SHP77 (cell line): Measurements from ENCODE around the gene MINDY3.
"Not testable (repeated sequence)": the region's sequence is repeated elsewhere in the genome, so short reads cannot be mapped to it uniquely, and the experiment has no call there.

Experiments
- DNase-seq, 2 experiments: peaks; one replicate each; lab custom pipeline; 2025; lab: John Stamatoyannopoulos, UW

The MINDY3 gene

DNA sequence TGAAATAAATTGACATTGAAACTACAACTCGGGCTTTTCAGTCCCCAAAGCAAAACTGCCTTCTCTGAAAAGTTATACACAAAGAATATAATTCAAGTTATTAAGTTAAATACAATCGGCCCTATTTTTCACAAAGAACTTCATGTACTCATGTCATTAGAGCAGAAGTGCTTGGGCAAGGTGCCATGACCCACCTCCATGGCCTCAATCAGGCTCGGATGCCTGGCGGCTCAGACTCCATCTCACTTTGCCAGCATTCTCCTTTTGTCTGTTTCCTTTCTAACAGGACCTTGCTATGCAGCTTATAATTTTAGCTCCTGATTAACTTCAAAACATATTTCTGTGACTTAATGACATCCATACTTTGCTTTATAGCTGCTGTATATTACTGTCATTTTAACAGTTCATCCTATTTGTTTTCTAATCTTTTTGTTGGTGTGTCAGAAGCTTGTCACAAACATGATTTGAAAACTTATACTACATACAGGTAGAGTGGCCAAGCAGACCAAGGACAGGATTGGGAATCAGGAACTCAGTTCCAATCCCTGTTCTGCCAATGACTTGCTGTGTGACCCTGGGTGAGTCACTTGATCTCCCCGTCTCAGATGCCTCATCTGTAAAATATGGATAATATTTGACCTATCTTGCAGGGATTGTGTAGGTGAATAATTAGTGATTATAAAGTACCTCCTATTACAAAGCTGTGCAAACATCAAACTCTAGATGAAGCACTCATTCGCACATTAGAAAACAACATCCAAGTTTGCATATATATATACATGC is 79.8 kb downstream of the MINDY3 start:
- no peak for DNase-seq

GRCh38 chr10:15775513-15775912 is 84.8 kb downstream of the MINDY3 start:
- DNase-seq = no peak

DNA sequence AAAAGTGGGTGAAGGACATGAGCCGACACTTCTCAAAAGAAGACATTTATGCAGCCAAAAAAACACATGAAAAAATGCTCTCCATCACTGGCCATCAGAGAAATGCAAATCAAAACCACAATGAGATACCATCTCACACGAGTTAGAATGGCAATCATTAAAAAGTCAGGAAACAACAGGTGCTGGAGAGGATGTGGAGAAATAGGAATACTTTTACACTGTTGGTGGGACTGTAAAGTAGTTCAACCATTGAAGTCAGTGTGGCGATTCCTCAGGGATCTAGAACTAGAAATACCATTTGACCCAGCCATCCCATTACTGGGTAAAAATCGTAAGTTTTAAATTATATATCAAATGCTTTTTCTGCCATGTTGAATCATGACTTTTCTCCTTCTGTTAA is 85.8 kb downstream of the MINDY3 start:
- DNase-seq = not testable (repeated sequence)

DNA sequence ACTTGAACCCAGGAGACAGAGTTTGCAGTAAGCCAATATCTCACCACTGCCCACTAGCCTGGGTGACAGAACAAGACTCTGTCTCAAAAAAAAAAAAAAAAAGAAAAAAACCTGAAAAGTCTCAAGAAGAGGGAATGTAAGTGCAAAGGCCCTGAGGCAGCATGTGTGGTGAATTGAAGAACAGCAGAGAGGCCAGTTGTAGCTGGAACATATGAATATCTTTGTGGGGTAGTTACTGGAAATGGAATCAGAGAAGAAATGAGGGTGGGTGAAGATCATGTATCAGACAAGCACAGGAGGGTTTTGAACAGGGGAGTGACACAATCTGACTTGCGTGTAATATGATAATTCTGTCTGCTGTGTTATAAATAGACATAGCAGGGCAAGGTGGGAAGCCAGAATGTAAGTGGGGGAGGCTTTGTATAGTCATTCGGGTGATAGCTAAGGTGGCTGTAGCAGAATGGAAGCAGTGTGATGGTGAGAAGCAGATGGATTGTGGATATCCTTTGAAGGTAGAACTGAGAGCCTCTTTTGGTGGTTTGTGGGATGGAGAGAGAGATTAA is 95.3 kb downstream of the MINDY3 start:
- no peak for DNase-seq

- no peak for DNase-seq
Measured at GRCh38 chr10:15763006-15763405, 97.3 kb downstream of the MINDY3 start.

- DNase-seq = not testable (repeated sequence)
Measured at GRCh38 chr10:15762239-15762638, 98.1 kb downstream of the MINDY3 start.

GRCh38 chr10:15761224-15761623 is 99.1 kb downstream of the MINDY3 start:
- not testable (repeated sequence) for DNase-seq

DNA sequence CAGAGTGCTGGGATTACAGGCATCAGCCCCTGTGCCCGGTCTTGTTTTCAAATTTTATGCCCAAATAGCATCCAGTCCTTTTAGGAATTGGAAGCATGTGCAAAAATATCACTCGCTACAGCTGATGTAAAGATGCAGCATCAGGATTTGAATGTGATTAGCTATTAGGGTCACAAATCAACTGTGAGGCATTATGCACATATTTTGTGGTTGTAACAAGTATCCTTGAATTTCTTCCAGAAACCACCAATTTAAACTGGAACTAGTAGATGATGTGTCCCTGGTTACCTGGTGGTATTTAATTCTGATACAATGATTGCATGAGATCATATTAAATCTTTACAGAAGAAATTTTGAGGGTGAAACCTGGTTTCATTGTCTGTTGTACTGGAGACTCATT is 99.6 kb downstream of the MINDY3 start:
- DNase-seq = no peak

DNA sequence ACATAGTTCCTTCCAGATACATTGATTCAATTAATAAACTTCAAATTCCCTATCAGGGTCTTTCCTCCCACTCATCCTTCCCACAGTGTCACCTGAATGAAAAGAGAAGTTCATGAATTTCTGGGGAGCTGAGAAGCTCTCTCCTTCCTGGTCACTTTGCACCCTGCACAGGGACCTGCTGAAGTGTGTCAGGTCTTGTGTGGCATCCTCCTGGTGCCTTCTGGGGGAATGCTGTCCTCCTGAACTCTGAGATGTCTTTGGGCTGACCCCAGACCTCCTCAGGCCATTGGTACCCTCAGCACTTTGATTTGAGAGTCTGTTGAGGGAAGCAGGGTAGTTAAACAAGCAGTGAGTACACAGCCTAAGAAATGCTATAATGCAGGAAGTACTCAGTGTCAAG is 101.0 kb downstream of the MINDY3 start:
- DNase-seq = no peak

- DNase-seq = no peak
Measured at GRCh38 chr10:15758618-15759017, 101.7 kb downstream of the MINDY3 start.

- DNase-seq = no peak
Measured at GRCh38 chr10:15754937-15755336, 105.4 kb downstream of the MINDY3 start.

- DNase-seq = no peak
Measured at GRCh38 chr10:15751046-15751445, 109.3 kb downstream of the MINDY3 start.

GRCh38 chr10:15748126-15748525 is 112.2 kb downstream of the MINDY3 start:
- no peak for DNase-seq

GRCh38 chr10:15747632-15748031 is 112.7 kb downstream of the MINDY3 start:
- no peak for DNase-seq

GRCh38 chr10:15745751-15746150 is 114.6 kb downstream of the MINDY3 start:
- DNase-seq = no peak

DNA sequence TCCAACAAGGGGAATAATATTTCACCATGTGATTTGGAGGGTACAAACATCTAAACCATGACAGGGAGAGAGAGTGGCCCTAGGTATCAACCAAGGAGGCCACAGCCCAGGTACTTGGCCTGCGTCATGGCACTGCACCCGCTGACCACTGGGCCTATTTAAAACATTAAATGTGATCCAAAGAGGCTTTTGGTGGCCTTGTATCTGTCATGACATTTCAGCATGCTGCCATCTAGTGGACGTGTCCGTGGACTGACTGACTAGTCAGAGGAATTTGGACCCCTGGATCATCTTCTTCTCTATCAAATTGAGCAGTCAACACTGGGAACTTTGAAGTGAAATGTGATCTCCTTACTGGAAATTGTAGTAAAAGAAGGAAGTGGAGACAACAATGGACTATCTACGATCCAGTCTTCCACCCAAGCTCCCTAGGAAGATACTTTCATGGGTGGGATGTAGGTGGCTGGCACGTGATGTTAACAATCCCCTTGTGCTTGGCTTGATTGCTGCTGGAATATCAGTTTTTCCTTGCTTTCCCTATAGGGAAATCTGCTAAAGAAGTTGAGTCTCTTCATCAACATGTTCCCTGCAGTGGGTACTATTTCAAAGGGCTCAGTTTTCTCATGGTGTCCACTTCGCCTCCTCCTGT is 116.0 kb downstream of the MINDY3 start:
- DNase-seq = peak; percentile 25 to 45

DNA sequence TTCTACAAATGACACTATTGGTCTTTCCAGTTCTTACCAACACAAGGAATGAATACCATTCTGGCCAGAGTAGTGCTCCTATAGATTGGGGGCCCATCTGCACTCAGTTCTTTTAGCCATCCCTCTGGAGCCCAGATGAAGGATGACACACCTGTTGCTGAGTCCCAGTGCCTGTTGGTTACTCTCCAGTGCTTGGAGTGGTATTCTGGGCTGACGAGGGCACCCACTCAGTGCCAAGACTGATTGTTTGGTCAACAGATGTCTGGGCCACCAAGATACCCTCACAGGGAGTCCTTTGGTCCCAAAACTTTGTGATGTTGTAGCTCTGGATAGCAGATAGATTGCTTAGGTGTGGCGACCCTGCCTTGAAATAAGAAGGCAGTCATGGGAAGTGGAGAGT is 116.9 kb downstream of the MINDY3 start:
- no peak for DNase-seq

- no peak for DNase-seq
Measured at GRCh38 chr10:15742836-15743235, 117.5 kb downstream of the MINDY3 start.

GRCh38 chr10:15742102-15742501 is 118.2 kb downstream of the MINDY3 start:
- DNase-seq = no peak

DNA sequence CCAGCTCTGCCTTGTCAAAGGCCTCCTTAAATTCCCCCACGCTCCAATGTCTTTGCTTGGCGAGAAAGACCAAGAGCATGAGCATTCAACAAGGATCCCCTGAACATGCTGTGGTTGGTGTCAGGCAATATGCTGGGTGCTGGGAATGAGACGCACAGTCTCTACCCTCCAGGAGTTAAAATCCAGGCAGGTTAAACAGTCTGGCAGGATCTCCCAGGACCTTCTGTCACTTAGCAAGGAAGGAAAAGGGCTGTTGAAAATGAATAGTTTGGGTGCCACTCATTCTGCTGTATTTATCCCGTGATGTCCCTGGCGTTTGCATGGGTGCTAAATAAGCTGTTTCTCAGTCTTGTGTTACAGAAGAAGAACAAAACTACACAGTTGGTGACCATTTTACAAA is 118.7 kb downstream of the MINDY3 start:
- DNase-seq = no peak

DNA sequence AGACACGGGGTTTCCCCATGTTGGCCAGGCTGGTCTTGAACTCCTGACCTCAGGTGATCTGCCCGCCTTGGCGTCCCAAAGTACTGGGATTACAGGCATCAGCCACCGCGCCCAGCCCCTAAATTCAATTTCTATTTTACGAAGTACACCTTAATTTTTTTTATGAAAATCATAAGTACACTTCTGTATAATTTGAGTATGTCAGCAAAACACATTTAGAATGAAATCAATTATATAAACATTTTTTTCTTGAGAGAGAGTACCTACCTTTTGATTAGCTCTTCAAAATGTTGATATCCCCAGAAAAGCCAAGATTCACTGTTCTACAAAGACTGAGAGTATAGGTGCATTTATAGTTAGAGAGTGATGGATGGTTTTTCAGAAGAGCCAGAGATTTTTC is 120.0 kb downstream of the MINDY3 start:
- no peak for DNase-seq

GRCh38 chr10:15739254-15739970 is 120.9 kb downstream of the MINDY3 start:
- no peak for DNase-seq
